ENCODE results near the gene LGALS9B. TPM values are rescaled to one million over a fixed set of nuclear protein-coding genes. Genes with fewer than 3 reads are reported as not detected.
"Not testable (repeated sequence)": the region's sequence is repeated elsewhere in the genome, so short reads cannot be mapped to it uniquely, and the experiment has no call there.

LGALS9B gene
- total RNA-seq, 1 experiment from 2014 or later, result not detected

- H3K4me3 ChIP-seq (ENCODE audit: low read length); H3K4me2 ChIP-seq (ENCODE audit: low read depth, low read length, poor library complexity, severe bottlenecking); H3K36me3 ChIP-seq (ENCODE audit: insufficient read depth, low read length); H3K4me1 ChIP-seq (ENCODE audit: low read length); H3K27me3 ChIP-seq (ENCODE audit: low read length); H4K20me1 ChIP-seq (ENCODE audit: insufficient read depth, low read depth, low read length); H3K27ac ChIP-seq (ENCODE audit: low read length); H2AFZ ChIP-seq (ENCODE audit: low read length); H3K79me2 ChIP-seq (ENCODE audit: low read length); DNase-seq; H3K9ac ChIP-seq (ENCODE audit: low read length); H3K9me3 ChIP-seq (ENCODE audit: low read length); H3K9me2 ChIP-seq (replicated peaks; ENCODE audit: insufficient read depth, low read length): not testable (repeated sequence)
Observed at GRCh38 chr17:20417492-20418080, 49.8 kb downstream of the LGALS9B start.

DNA sequence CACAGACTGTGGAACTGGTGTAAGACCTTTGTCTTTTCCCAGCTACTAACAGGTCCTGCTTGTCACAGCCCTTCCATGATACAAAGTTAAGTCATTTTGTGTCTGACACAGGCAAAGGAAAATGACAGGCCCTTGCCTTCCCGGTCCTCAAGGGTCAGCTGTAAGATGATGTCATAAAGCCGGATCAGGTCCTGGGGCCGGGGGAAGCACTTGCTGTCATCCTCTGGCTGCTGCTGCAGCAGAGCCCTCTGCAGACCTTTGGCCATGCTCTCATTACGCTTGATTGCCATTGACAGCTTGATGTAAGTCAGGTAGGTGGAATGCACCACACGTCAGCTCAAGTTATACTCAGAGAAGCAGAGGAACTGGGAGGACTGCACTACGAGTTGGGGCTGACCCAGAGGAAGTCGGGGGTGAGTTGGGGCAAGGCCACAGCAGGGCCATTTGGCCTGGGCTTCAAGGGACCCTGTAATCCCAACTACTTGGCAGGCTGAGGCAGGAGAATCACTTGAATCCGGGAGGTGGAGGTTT lies 50.9 kb downstream of the LGALS9B start:
- not testable (repeated sequence) for H3K27ac ChIP-seq (ENCODE audit: low read length); H3K27me3 ChIP-seq (ENCODE audit: low read length); H3K9me2 ChIP-seq (replicated peaks; ENCODE audit: insufficient read depth, low read length); H3K79me2 ChIP-seq (ENCODE audit: low read length); H3K36me3 ChIP-seq (ENCODE audit: insufficient read depth, low read length); H3K4me2 ChIP-seq (ENCODE audit: low read depth, low read length, poor library complexity, severe bottlenecking); H3K4me3 ChIP-seq (ENCODE audit: low read length); H3K4me1 ChIP-seq (ENCODE audit: low read length); H4K20me1 ChIP-seq (ENCODE audit: insufficient read depth, low read depth, low read length); H2AFZ ChIP-seq (ENCODE audit: low read length); H3K9ac ChIP-seq (ENCODE audit: low read length); H3K9me3 ChIP-seq (ENCODE audit: low read length); DNase-seq

DNA sequence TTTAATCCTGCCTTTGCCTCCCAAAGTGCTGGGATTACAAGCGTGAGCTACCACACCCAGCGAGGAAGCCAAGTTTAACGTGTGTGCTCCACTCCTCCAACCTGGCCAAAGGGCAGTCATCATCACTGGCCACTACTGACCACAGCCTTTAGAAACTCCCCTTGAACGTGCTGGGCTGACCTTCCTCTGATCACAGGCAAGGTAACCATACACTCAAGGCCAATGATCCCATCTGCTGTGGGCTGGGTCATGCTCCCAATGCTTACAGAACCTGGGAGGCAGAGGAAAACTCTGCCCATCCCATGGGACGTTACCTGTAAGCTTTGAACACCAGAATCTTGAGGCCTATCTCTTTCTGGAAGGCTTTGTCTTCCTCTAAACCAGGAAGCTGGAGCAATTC lies 51.9 kb downstream of the LGALS9B start:
- not testable (repeated sequence) for H3K79me2 ChIP-seq (ENCODE audit: low read length); H2AFZ ChIP-seq (ENCODE audit: low read length); H3K9me2 ChIP-seq (replicated peaks; ENCODE audit: insufficient read depth, low read length); H4K20me1 ChIP-seq (ENCODE audit: insufficient read depth, low read depth, low read length); H3K9me3 ChIP-seq (ENCODE audit: low read length); H3K9ac ChIP-seq (ENCODE audit: low read length); H3K4me1 ChIP-seq (ENCODE audit: low read length); H3K36me3 ChIP-seq (ENCODE audit: insufficient read depth, low read length); H3K4me3 ChIP-seq (ENCODE audit: low read length); H3K27me3 ChIP-seq (ENCODE audit: low read length); DNase-seq; H3K4me2 ChIP-seq (ENCODE audit: low read depth, low read length, poor library complexity, severe bottlenecking); H3K27ac ChIP-seq (ENCODE audit: low read length)

- H3K27ac ChIP-seq (ENCODE audit: low read length); H3K27me3 ChIP-seq (ENCODE audit: low read length); DNase-seq; H3K79me2 ChIP-seq (ENCODE audit: low read length); H3K9me2 ChIP-seq (replicated peaks; ENCODE audit: insufficient read depth, low read length); H3K4me3 ChIP-seq (ENCODE audit: low read length); H3K36me3 ChIP-seq (ENCODE audit: insufficient read depth, low read length); H3K9me3 ChIP-seq (ENCODE audit: low read length); H3K9ac ChIP-seq (ENCODE audit: low read length); H3K4me2 ChIP-seq (ENCODE audit: low read depth, low read length, poor library complexity, severe bottlenecking); H4K20me1 ChIP-seq (ENCODE audit: insufficient read depth, low read depth, low read length); H3K4me1 ChIP-seq (ENCODE audit: low read length); H2AFZ ChIP-seq (ENCODE audit: low read length): not testable (repeated sequence)
Observed at GRCh38 chr17:20401306-20402022, 65.9 kb downstream of the LGALS9B start.

GRCh38 chr17:20400559-20401305 lies 66.6 kb downstream of the LGALS9B start:
- not testable (repeated sequence) for H3K4me2 ChIP-seq (ENCODE audit: low read depth, low read length, poor library complexity, severe bottlenecking)

More at GRCh38 chr17:20400559-20401305, 66.6 kb downstream of the LGALS9B start:
- H3K36me3 ChIP-seq (ENCODE audit: insufficient read depth, low read length); H3K9me3 ChIP-seq (ENCODE audit: low read length); H3K9ac ChIP-seq (ENCODE audit: low read length); H3K27me3 ChIP-seq (ENCODE audit: low read length); H3K79me2 ChIP-seq (ENCODE audit: low read length); DNase-seq; H3K27ac ChIP-seq (ENCODE audit: low read length); H4K20me1 ChIP-seq (ENCODE audit: insufficient read depth, low read depth, low read length); H3K4me3 ChIP-seq (ENCODE audit: low read length); H3K9me2 ChIP-seq (replicated peaks; ENCODE audit: insufficient read depth, low read length); H3K4me1 ChIP-seq (ENCODE audit: low read length); H2AFZ ChIP-seq (ENCODE audit: low read length): not testable (repeated sequence)

Small RNA genes within 50 kb of the gene (small RNA-seq; reads per million reads assigned to genes)
- not detected for gene YWHAEP3

Other genes with a start within 250 kb of the LGALS9B start
- gene CDRT15L2, start 112.2 kb upstream of the LGALS9B start, total RNA-seq (2014; rRNA removed; shearing (Covaris generic); ENCODE audit: low replicate concordance), result not detected in 2 replicates

Data from Karpas-422 (cell line).